ENCODE measurements around the gene PDE4D. TPM values are rescaled to one million over a fixed set of nuclear protein-coding genes. Genes with fewer than 3 reads are reported as not detected.

The PDE4D gene
- total and polyA plus RNA-seq, 11 donors, result 5.2 to 68.3 (median 42.1) TPM

GRCh38 chr5:59553992-59554391 lies 339.5 kb downstream of the PDE4D start:
- Histone ChIP-seq H3K4me1 (no peaks in the 10 kb centered on the region), H3K27ac (no peak overlapping the region), H3K9me3 (no peaks in the 10 kb centered on the region), H3K4me3 (no peak overlapping the region), H3K36me3 (no peaks in the 10 kb centered on the region), H3K27me3 (no peaks in the 10 kb centered on the region)
- DNase-seq, result no peak
- intact Hi-C loops (cut with DNase I), result no loop called here
- TF ChIP-seq CTCF (IDR thresholded peaks at IDR 0.05), result no peak
- no peak for TF ChIP-seq POLR2A (IDR thresholded peaks at IDR 0.05)
- ATAC-seq, result no peak

- Histone ChIP-seq H3K36me3 (no peaks in the 10 kb centered on the region), H3K27ac (no peak overlapping the region), H3K27me3 (no peaks in the 10 kb centered on the region), H3K4me1 (peaks cover 0 to 6% (median 3%) of the 10 kb centered on the region in 12 donors), H3K9me3 (no peaks in the 10 kb centered on the region), H3K4me3 (no peak overlapping the region)
- WGBS, 4 donors, result 74 to 80% (median 77%) methylated on average over 4 of the region's 4 CpGs
- TF ChIP-seq CTCF (IDR thresholded peaks at IDR 0.05), result no peak
- no peak for TF ChIP-seq POLR2A (IDR thresholded peaks at IDR 0.05)
- ATAC-seq (no peak), DNase-seq (no peak)
- intact Hi-C loops (cut with DNase I), result no loop called here
Observed at GRCh38 chr5:59548807-59549357, 344.6 kb downstream of the PDE4D start.

- peaks cover 0 to 18% (median 10%) of the 10 kb centered on the region in 12 donors for H3K4me1 ChIP-seq
- DNase-seq, result no peak
- no peak for ATAC-seq
- no peaks in the 10 kb centered on the region for H3K36me3 ChIP-seq
- no peak overlapping the region for H3K27ac ChIP-seq
- intact Hi-C loops (cut with DNase I), result no loop called here
- no peaks in the 10 kb centered on the region for H3K9me3 ChIP-seq
- H3K27me3 ChIP-seq, result no peaks in the 10 kb centered on the region
- H3K4me3 ChIP-seq, result no peak overlapping the region
- no peak for TF ChIP-seq POLR2A (IDR thresholded peaks at IDR 0.05)
- no peak for TF ChIP-seq CTCF (IDR thresholded peaks at IDR 0.05)
- 70 to 81% (median 75%) methylated on average over 3 of the region's 3 CpGs for WGBS, 4 donors
Observed at GRCh38 chr5:59547731-59548130, 345.8 kb downstream of the PDE4D start.

GRCh38 chr5:59544573-59544972 lies 349.0 kb downstream of the PDE4D start:
- H3K4me1 ChIP-seq, result peaks cover 0 to 31% (median 13%) of the 10 kb centered on the region in 12 donors
- no peaks in the 10 kb centered on the region for H3K36me3 ChIP-seq
- no peaks in the 10 kb centered on the region for H3K27me3 ChIP-seq
- WGBS, 4 donors, result 91 to 98% (median 96%) methylated on average over 2 of the region's 2 CpGs
- ATAC-seq (no peak), DNase-seq (no peak)
- intact Hi-C loops (cut with DNase I), result no loop called here
- H3K4me3 ChIP-seq, result no peak overlapping the region
- H3K27ac ChIP-seq, result peak overlapping the region in 1 of 12 donors; percentile 14
- no peaks in the 10 kb centered on the region for H3K9me3 ChIP-seq
- TF ChIP-seq POLR2A (IDR thresholded peaks at IDR 0.05) (no peak), CTCF (IDR thresholded peaks at IDR 0.05) (no peak)

All from heart left ventricle (tissue), 16 donors.